GM19438 (cell line): ENCODE results near the gene KCNJ9.

Source experiments
- ATAC-seq: cut with Tn5 transposase; IDR thresholded peaks from one replicate; pipeline ENCODE4 v1.9.1; 2021; ENCODE audit warnings: low read depth; ENCODE audit not compliant: unreplicated experiment

KCNJ9 gene

DNA sequence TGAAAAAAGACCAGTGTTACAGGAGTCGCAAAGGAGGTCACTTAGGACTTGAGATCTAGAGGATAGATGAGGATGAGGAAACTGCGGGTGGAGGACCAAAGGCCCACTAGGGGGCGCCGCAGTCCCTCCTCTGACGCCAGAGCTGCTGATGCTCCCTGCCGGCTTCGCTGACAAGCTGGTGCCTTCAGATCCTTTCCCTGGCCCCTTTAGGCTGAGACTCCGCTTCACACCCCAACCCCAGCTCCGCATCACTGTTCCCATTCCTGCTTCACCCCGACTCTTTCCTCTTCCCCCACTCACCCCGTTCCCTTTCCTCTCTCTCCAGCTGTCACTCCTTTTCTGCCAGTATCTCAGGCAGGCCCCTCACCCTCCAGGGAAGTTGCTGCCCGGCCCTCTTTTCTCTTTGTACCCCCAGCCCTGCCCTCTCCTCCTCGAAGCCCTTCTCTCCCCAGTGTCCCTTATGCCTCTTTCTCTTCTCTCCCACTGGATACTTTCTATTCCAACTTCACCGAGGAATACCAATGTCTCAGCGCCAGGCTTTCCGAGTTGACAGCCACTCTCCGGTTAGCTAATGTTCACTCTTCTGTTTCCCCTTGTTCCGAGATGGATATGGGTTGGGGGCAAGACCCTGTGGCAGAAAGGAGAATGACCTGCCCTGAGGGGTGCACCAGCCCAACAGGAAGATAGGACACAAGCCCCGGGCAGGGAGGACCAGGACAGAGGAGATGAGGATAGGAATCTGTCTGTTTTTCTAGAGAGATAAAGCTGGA, 4.5 kb downstream of the KCNJ9 start:
- ATAC-seq = no peak

GRCh38 chr1:160086456-160086892, 5.1 kb downstream of the KCNJ9 start:
- no peak for ATAC-seq

GRCh38 chr1:160087118-160087662, 5.9 kb downstream of the KCNJ9 start:
- no peak for ATAC-seq

DNA sequence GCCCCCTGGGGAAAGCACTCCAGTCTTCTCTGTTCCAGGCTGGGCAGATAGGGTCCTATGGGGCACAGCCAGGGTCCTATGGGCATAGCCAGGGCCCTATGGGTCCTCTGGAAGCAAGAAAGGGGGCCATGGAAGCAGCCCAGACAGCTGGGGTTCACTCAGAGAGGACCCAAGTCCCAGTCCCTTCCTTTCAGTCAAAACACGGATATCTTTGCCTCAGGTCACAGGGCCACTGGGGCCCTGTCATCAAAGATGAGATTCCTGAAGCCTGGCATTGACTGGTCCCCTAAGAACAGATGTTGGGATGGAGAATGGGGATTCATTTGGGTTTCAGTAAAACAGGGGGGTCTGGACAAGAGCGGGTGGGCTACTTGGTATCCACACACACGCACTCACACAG, 8.5 kb downstream of the KCNJ9 start:
- ATAC-seq = no peak

DNA sequence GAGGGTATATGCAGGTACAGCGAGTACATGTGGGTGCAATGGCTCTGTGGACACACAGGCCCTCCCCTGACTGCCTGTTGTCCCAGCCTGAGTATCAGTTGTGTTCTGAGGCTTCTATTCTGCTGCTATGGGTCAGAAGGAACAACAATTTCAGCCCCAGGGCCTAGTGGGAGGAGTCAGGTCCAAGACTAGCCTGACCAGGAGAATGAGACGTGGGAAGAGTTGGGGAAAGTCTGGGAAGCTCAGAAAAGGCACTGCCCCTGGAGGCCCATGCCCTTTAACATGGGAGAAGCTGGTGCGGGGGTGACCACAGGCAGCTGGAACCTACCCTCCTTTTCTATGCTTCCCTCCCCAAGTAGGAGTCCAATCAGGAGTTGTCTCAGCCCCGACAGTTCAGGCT, 9.4 kb downstream of the KCNJ9 start:
- no peak for ATAC-seq

GRCh38 chr1:160091666-160092223, 10.4 kb downstream of the KCNJ9 start:
- ATAC-seq = no peak

DNA sequence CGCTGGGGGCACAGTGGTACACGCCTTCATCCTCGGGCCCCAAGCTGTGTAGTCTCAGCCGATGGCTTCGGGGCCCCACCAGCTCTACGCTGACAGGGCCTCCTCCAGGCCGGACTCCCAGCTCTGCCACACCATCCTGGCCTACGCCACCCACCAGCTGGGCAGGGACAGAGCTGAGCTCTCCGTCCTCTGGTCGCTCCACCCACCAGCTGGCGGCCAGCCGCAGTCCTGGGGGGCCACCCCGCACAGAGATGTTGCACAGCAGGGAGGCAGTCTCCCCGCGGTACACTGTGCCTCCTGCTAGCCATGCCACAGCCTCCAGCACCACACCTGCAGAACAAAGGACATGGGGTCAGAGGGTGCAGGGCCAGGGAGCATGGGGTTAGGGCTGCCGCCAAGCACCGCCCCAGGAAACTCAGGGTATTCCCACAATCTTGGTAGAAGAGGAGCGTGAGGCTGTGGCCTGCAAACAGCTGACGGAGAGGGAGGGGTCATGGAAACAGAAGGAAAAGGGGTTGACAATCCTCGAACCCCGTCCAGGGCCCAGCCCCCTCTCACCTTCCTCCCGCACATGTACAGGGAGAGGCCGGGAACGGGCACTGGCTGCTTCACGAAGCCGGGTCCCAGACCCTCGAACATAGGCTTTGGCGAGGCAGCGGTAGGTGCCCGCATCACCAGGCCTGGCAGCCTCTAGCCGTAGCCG, 11.2 kb downstream of the KCNJ9 start:
- no peak for ATAC-seq

DNA sequence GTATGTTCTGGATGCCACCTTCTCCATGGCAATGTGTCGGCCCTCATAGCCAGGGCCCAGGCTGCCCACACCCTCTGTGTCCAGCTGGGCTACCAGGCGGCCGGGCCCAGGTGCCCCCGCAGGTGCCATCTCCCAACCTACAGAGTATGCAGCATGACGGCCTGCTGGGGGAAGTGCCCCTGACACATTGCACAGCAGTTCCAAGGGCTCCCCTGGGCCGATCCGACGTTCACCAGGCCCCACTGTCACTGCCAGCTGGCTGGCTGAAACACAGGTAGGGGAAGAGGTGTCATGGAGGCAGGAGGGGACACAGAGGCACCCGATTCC, 11.7 kb downstream of the KCNJ9 start:
- no peak for ATAC-seq

- no peak for ATAC-seq
These were observed 12.4 kb downstream of the KCNJ9 start for GRCh38 chr1:160093624-160094290.

DNA sequence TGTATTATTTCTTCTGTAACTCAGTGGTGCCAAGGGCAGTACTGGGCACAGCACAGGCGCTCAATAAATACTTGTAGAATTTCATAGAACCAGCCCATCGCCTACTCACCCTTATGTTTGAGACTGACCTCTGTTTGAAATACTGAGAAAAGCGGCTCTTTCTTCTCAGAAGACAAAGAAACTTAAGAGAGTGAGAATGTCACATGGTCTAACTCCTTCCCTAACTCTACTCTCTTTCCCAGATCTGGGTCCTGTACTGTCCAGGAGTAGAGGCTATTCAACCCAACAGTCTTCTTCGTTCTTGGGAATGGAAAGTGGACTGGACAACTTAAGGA, 12.9 kb downstream of the KCNJ9 start:
- ATAC-seq = no peak

DNA sequence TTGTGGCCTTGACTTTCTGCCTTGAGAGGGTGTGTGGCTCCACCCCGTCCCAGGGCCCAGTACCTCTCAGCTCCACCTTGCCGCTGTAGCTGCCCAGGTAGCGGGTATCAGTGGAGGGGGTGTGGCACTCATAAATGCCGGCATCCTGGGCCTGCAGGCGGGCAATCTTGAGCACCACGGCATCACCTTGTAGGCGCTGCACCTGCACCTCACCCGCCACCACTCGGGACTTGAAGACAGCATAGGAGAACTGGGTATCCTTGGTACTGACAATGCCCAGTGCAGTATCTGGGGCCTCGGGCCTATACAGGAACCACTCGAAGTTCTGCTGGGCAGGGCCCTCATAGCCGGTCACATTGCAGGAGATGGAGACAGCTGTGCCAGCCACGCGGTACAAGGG, 13.5 kb downstream of the KCNJ9 start:
- no peak for ATAC-seq

DNA sequence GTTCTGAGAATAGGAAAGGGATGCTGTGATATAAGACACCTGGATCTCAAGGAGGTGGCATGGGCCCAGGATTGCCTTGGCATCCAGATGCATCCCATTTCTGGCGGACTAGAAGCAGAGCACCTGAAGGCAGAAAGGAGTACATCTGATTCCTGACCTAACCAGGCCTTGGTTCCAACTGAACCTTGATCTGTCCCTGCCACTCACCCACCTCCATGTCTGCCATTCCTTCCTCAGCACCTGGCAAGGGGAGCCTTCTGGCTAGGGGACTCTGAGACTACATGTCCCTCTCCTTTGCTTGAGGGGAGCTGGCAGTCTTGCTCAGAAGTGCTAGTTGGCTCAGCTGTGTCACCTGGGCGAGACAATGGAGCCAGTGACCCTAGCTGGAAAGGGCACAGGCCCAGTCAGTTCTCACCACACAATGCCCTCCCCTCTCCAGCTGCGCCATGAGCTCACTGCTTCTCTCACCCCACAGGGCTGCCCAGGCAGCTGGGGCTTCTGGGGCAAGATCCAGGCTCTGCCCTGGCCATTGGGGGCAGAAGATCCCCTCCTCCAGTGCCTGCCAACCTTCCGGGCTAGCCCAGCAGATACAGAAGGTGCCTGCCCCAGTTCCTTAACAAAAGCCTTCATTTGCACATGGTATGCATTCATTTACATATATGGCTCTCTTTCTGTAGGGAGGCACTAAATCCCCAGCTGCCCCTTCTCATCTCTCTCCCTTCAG, 14.2 kb downstream of the KCNJ9 start:
- ATAC-seq = no peak

DNA sequence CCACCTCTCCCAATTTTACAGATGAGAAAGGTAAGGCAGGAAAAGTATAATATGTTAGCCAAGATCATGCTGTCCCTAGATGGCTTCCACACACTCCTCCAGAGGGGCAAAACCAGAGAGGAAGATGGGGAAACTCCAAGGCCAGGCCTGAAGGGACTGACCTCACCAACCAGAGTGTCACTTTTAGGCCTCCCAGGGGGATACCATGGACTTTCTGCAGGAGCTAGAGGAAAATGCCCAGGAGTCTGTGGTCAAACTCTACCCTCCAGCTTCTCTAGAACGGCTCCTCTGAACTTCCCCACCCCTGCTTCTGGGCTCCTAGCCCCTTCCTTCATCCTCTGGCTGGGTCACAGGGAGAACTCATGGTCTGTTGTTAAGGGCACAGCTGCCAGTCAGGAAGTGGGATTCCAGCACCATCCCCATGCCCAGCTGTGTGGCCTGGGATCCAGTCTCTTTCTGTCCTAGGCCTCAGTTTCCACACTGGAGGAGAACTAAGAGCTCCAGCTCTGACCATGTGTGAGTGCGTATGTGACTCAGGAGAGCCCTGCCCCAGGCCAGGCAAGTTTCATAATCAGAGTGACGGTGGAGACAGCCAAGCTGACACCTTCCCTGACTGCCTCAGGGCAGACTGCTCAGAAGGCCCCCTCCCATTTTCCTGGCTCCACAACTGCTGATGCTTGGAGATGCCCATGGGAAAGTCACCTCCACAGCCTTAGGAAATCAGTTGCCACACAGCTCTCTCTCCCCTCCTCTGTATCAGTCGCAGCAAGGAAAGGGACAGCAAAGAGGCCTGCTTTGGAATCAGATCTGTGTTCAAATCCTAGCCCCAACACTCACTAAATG, 15.2 kb downstream of the KCNJ9 start:
- no peak for ATAC-seq

GRCh38 chr1:160097151-160097910, 16.0 kb downstream of the KCNJ9 start:
- no peak for ATAC-seq

DNA sequence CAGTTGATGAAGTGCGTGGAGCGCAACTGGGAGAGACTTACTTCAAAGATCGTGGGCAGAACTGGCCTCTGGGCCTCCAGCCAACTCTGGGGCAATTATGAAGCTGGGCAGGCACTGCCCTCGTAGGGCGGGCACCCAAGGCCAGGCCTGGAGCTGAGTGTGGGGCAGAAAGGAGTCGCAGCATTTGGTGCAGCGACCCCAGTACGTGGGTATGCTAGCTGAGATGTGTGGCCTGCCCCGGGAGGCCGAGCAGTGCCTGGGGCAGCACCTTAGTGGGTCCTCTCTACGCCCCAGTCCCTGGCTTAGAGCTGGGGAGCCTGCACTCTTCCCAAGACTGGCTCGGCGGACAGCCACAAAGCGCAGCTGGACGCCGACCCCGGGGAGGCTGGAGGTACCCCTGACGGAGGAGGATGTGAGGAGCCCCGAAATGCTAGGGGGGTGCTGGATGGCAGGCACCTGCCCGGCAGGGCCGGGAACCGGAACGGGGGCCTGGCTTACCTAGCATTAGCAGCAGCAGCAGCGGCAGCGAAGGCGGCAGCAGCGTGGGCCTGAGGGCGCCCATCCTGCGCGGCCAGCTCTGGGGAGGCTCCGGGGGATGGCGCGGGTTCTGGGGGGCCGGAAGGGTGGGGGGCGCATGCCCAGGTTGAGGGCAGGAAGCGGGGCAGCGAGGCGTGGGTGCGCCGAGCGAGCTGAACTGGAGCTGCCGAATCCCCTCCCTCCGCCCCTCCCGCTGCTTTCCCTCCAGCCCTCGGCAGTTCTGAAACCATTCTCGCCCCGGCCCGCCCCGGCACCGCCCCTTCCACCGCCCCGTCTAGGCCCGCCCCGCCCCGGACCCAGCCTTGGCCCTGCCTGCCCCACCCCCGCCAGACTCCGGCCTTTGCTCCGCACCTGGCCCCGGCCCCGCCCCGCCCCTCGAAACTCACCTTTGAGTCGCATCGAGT, 16.8 kb downstream of the KCNJ9 start, which contains the start of gene IGSF8:
TSS of gene IGSF8 (minus strand) at position 709 of the 941 bp plus-strand sequence. CDS start at position 562, 147 bp downstream.
- peak; percentile 46 for ATAC-seq

DNA sequence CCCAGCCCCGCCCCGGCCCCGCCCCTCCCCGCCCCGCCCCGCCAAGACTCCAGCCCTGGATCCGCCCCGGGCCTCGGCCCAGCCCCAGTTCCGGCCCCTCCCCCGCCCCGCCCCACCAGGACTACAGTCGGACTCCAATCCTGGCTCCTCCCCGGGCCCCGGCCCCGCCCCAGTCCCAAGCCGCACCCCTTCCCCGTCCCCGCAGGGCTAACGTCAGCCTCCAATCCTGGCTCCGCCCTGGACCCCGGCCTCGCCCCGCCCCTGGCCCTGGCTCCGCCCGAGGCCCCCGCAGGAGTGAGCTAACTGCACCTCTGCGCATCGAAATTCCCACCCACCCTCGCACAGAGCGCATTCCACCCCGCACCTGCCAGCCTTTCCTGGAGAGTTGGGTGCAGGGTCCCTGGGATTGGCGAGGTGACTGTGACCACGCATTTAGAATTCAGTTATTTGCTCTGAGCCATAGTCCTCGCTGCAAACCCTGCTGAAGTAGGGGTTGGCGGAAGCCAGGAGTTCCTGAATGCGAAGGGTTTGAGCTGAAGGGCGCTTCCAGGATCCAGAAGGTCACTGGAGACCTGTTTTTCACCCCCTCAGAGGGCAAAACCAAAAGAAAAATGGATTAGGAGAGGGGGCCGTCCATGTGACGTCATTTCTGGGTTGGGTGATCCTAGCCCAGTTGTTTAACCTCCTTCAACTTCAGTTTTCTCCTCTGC, 17.7 kb downstream of the KCNJ9 start:
- peak; percentile 67 for ATAC-seq

GRCh38 chr1:160099716-160100375, 18.5 kb downstream of the KCNJ9 start:
- no peak for ATAC-seq
